Measurements from ENCODE around the gene CYTL1.
"Not testable (repeated sequence)": the region's sequence is repeated elsewhere in the genome, so short reads cannot be mapped to it uniquely, and the experiment has no call there.

CYTL1 gene

GRCh38 chr4:5036239-5036638, 17.0 kb upstream of the CYTL1 start:
- DNase-seq, result no peak
- intact Hi-C loops (cut with DNase I), result no loop called here

GRCh38 chr4:5034206-5034605, 14.9 kb upstream of the CYTL1 start:
- DNase-seq, result no peak
- intact Hi-C loops (cut with DNase I), result no loop called here

GRCh38 chr4:5033281-5033841, 14.1 kb upstream of the CYTL1 start:
- DNase-seq, result no peak
- intact Hi-C loops (cut with DNase I), result no loop called here

- DNase-seq, result no peak
- intact Hi-C loops (cut with DNase I), result no loop called here
Measured at GRCh38 chr4:5032813-5033212, 13.6 kb upstream of the CYTL1 start.

- intact Hi-C loops (cut with DNase I), result no loop called here
- no peak for DNase-seq
Measured at GRCh38 chr4:5030927-5031326, 11.7 kb upstream of the CYTL1 start.

- no peak for DNase-seq
- intact Hi-C loops (cut with DNase I), result no loop called here
Measured at GRCh38 chr4:5030221-5030620, 11.0 kb upstream of the CYTL1 start.

- intact Hi-C loops (cut with DNase I), result no loop called here
- DNase-seq, result no peak
Measured at GRCh38 chr4:5029447-5029846, 10.2 kb upstream of the CYTL1 start.

GRCh38 chr4:5028480-5028879, 9.2 kb upstream of the CYTL1 start:
- DNase-seq, result no peak
- intact Hi-C loops (cut with DNase I), result no loop called here

GRCh38 chr4:5027346-5027745, 8.1 kb upstream of the CYTL1 start:
- DNase-seq, result no peak
- intact Hi-C loops (cut with DNase I), result no loop called here

GRCh38 chr4:5026371-5026770, 7.1 kb upstream of the CYTL1 start:
- intact Hi-C loops (cut with DNase I), result no loop called here

GRCh38 chr4:5024673-5025072, 5.4 kb upstream of the CYTL1 start:
- DNase-seq, result no peak
- intact Hi-C loops (cut with DNase I), result no loop called here

More at GRCh38 chr4:5026371-5026770, 7.1 kb upstream of the CYTL1 start:
- DNase-seq, result no peak

GRCh38 chr4:5021546-5021945, 2.3 kb upstream of the CYTL1 start:
- intact Hi-C loops (cut with DNase I), result no loop called here
- DNase-seq, result no peak

GRCh38 chr4:5020341-5020740, 1.1 kb upstream of the CYTL1 start:
- intact Hi-C loops (cut with DNase I), result no loop called here
- DNase-seq, result no peak

GRCh38 chr4:5019796-5020195, 538 bp upstream of the CYTL1 start:
- intact Hi-C loops (cut with DNase I), result no loop called here
- peak in 1 of 10 donors; percentile 82 for DNase-seq

- intact Hi-C loops (cut with DNase I), result no loop called here
Measured at GRCh38 chr4:5018603-5019002, 655 bp downstream of the CYTL1 start.

GRCh38 chr4:5018096-5018495, 1.2 kb downstream of the CYTL1 start:
- intact Hi-C loops (cut with DNase I), result no loop called here
- no peak for DNase-seq

More at GRCh38 chr4:5018603-5019002, 655 bp downstream of the CYTL1 start:
- no peak for DNase-seq

- intact Hi-C loops (cut with DNase I), result no loop called here
- DNase-seq, result no peak
Measured at GRCh38 chr4:5014007-5014682, 5.1 kb downstream of the CYTL1 start.

GRCh38 chr4:5012958-5013357, 6.3 kb downstream of the CYTL1 start:
- intact Hi-C loops (cut with DNase I), result no loop called here
- no peak for DNase-seq

- DNase-seq, result no peak
- intact Hi-C loops (cut with DNase I), result no loop called here
Measured at GRCh38 chr4:5012244-5012898, 6.9 kb downstream of the CYTL1 start.

- intact Hi-C loops (cut with DNase I), result no loop called here
- DNase-seq, result no peak
Measured at GRCh38 chr4:5010984-5011383, 8.3 kb downstream of the CYTL1 start.

- DNase-seq, result no peak
- intact Hi-C loops (cut with DNase I), result no loop called here
Measured at GRCh38 chr4:5009796-5010195, 9.5 kb downstream of the CYTL1 start.

GRCh38 chr4:5006932-5007331, 12.3 kb downstream of the CYTL1 start:
- DNase-seq; intact Hi-C loops (cut with DNase I): not testable (repeated sequence)
